ENCODE data around the gene KIAA1755.
"Not testable (repeated sequence)": the region's sequence is repeated elsewhere in the genome, so short reads cannot be mapped to it uniquely, and the experiment has no call there.

The KIAA1755 gene

DNA sequence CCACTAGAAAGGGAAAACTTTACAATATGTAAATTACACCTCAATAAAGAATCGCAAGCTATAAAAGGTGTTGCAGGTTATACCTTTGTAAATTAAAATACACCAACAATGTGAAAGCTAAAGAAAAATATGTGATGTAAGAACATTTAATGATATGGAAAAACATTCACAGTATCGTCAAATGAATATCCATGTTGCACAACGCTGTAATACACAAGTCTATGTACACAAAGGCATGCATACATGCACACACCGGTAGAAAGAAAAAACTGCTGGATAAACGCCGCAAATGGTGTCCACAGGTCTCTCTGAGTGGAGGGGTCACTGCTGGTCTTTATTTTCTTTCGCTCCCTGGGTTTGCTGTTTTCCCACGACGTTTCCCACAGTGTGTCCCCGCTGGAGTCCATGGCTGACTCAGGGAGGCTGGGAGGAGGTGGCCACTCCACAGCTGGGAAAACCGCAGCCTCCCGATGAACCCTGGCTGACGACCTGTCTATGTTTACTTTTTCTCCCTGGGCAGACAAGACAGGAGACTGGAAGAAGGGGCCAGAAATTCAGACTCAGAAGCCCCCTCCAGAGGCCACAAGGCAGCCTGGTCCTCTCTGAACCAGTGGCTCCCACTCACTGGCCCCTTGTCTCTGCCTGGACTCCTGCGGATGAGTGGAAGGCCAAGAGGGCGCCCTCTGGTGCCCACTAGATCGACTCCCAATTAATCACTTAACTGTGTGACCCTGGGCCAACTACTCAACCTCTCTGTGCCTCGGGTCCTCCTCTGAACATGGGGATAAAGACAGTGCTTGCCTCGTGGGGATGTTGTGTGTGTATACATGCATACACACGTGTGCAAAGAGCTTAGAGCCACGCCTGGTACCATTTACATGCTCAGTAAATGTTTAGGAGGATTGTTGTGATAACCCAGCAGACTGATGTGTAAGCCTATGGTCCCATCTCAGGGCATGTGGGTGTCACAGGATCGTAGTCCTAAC is 30.6 kb upstream of the KIAA1755 start:
- no peak for DNase-seq (ENCODE audit: low read depth in 2 of 2)

DNA sequence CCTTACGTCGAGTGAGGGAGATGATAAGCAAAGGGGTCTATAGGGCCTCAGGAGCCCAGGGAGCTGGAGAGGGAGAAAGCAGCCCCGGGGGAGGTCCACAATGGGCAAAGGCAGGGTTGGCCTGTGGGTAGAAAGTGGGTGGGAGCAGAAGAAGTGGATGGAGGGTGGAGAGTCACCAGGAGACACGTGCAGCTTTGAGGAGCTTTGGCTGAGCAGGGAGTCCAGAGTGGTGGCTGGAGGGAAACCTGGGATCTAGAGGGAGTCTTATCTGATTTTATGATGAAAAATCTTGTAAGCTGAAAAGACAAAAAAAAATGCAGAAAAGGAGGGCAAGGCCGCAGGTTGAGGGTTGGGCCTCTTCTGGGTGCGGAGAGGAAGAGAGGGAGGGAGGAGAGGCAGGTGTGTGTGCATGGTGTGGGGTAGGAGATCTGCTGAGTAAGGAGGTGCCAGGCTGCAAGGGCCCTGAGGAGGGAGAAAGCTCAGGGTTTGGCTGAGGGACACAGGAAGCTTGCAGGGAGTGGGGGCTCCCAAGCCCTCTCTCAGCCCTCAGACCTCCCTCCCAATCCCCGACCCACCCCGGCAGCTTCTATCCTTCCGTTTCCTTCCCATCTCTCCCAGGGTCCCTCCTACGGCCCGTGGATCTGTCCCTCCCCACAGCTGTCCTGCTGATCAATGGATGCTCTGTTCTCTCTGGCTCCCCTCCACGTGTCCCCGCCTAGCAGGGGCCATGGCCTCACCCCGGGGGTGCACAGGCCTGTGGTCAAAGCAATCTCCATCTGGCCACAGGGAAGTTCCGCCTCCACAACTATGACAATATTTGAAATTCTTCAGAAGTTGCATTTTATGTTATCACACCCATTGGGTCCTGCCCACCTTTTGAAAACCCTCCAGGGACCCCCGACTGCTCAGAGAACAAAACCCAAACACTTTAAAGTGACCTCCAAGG is 26.3 kb upstream of the KIAA1755 start:
- no peak for DNase-seq (ENCODE audit: low read depth in 2 of 2)

DNA sequence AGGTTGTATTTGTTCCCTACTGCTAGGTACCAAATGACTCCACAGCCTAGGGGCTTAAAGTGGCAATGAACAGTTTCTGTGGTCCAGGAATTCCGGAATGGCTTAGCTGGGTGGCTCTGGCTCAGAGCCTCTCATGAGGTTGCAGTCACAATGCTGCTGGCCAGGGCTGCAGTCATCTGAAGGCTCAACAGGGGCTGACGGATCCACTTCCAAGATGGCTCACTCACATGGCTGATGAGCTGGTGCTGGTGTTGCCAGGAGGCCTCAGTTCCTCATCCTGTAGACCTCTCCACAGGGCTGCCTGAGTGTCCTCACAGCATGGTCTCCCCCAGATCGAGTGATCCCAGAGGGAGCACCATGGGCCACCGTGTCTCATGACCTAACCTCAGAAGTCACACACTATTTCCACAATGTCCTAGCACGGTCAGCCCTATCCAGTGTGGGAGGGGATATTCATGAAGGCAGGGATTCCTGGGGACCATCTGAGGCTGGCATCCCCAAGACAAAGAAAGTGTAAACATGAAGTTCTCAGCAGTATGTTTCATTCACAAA is 24.4 kb upstream of the KIAA1755 start:
- no peak for DNase-seq (ENCODE audit: low read depth in 2 of 2)

DNA sequence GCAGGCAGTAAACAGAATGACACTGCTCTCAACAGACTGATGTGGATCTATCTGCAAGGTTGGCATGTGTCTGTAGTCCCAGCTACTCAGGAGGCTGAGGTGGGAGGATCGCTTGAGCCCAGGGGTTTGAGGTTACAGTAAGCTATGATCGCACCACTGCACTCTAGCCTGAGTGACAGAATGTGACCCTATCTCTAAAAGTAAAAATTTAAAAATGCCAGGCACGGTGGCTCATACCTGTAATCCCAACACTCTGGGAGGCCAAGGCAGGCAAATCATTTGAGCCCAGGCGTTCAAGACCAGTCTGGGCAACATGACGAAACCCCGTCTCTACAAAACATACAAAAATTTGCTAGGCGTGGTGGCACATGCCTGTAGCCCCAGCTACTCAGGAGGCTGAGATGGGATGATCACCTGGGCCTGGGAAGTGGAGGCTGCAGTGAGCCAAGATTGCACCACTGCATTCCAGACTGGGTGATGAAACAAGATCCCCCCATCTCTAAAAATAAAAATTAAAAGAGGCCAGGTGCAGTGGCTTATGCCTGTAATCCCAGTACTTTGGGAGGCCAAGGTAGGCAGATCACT is 23.6 kb upstream of the KIAA1755 start:
- not testable (repeated sequence) for DNase-seq (ENCODE audit: low read depth in 2 of 2)

DNA sequence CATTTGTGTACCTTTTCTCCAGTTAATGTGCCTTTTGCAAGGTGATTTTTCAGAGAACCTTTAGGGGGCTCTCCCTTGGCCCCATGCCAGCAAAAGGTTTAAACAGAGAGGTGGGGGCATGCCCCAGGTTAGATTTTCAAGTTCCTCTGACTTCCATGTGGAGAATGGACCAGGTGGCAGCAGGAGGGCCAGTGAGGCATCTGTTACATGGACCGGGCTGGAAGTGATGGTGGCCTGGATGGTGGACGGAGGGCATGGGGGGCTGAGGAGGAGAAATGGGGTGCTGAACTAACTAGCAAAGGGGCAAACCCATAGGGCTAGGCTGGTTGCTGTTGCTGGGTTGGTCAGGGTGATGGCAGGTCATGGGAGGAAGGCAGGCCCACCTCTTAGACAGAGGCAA is 22.7 kb upstream of the KIAA1755 start:
- no peak for DNase-seq (ENCODE audit: low read depth in 2 of 2)

DNA sequence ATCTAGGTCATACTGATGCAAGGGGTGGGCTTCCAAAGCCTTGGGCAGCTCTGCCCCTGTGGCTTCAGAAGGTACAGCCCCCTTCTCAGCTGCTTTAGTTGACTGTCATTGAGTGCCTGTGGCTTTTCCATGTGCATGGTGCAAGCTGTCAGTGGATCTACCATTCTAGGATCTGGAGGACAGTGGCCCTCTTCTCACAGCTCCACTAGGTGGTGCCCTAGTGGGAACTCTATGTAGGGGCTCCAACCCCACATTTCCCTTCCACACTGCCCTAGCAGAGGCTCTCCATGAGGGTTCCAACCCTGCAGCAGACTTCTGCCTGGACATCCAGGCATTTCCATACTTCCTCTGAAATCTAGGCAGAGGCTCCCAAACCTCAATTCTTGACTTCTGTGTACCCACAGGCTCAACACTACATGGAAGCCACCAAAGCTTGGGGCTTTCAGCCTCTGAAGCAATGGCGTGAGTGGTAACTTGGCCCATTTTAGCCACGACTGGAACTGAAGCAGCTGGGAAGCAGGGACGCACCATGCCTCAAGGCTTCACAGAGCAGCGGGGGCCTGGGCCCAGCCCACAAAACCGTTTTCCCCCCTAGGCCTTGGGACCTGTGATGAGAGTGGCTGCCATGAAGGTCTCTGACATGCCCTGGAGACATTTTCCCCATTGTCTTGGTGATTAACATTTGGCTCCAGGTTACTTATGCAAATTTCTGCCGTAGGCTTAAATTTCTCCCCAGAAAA is 20.8 kb upstream of the KIAA1755 start:
- DNase-seq (ENCODE audit: low read depth in 2 of 2) = not testable (repeated sequence)

DNA sequence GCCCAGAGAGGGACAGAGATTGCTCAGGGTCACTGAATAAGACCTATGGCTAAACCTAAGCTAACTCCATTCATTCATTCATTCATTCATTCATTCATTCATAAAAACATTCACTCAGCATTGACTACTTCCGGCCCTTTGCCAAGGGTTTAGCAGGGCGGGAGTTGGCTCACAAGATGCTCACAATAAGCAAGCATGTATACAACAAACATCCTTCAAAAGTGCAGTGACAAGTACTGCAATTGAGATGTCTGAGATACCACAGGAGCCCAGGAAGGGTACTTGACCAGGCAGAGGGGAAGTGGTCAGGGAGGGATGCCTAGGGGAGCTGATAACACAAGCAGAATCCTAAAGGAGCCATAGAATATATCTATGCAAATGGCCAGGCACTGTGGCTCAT is 18.2 kb upstream of the KIAA1755 start:
- DNase-seq (ENCODE audit: low read depth in 2 of 2) = no peak

DNA sequence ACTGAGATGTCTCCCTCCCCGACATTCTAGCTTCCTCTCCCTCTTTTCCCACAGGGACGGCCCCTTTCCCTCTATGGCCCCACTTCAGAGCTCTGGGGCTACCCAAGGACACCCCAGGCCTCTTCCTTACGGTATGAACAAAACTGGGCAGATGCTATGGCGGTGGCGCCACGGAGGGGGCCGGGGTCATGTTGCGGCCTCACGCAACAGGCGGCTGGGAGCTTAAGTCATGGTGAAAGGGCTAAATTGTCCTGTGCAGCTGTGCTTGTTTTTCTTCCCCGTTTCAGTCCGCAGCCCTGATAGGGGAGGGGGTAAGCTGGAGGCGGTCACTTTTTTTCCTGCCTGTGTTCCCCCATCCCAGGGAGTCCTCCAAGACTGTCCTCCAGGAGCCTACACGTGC is 17.6 kb upstream of the KIAA1755 start:
- DNase-seq (ENCODE audit: low read depth in 2 of 2) = no peak

DNA sequence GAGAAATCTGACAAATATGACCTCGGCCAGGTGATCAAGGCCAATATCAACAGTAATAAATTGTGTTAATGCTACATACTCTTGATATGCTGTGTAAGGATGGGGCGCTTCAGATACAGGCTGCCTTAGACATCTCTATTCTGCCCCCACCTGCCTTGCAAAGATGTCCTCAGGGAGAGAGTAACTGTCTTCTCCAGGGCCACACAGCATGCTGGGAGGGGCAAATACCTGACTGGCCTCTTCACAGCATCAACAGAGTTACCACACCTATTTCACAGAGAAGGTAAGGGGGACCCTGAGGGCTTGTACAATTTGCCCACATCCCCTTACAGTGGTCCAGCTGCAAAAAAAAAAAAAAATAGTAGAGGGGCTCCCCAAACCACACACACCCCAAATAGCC is 17.2 kb upstream of the KIAA1755 start:
- no peak for DNase-seq (ENCODE audit: low read depth in 2 of 2)

DNA sequence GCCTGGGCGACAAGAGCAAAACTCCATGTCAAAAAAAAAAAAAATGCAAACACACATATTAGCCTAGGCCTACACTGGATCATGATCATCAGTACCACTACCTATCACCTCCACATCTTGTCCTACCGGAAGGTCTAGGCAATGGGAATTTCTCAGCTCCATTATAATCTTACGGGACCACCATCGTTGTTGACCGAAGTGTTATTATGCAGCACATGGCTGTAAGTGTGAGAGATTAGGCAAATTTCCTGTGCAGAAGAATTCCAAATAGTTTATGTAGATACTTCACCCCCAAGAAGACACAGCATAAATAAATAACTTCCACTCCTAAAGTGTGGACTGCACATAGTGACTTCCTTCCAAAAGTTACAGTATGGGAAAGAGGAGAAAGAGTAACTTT is 16.8 kb upstream of the KIAA1755 start:
- no peak for DNase-seq (ENCODE audit: low read depth in 2 of 2)

DNA sequence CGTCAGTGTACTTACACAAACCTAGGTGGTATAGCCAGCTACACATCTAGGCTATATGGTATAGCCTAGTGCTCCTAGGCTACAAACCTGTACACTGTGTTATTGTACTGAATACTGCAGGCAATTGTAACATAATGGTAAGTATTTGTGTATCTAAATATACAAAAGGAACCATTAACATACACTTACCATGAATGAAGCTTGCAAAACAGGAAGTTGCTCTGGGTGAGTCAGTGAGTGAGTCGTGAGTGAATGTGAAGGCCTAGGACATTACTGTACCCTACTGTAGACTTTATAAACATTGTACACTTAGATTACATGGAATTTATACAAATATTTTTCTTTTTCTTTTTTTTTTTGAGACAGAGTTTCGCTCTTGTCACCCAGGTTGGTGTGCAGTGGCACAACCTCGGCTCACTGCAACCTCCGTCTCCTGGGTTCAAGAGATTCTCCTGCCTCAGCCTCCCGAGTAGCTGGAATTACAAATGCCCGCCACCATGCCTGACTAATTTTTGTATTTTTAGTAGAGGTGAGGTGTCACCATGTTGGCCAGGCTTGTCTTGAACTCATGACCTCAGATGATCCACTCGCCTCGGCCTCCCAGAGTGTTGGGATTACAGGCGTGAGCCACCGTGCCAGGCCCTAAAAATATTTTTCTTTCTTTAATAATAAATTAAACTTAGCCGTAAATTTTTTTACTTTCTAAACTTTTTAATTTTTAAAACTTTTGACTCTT is 15.4 kb upstream of the KIAA1755 start:
- DNase-seq (ENCODE audit: low read depth in 2 of 2) = no peak

DNA sequence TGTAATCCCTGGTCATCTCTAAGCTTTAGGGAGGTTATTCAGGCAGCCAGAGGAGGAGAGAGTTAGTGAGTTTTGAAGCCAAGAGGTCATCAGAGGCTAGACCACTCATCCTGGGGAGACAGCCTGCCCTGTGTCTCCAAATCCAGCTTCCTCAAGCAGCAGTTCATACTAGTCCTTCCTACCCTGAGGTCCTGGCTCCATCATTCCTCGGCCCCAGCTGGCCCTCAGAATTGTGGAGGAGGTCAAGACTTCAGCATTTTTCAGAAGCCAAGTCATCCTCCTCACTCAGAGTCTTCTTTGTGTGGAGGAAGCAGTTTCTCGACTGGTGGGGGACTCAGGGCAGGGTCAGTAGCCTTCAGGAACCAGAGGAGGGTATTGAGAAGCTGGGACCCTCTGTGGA is 12.4 kb upstream of the KIAA1755 start:
- no peak for DNase-seq (ENCODE audit: low read depth in 2 of 2)

DNA sequence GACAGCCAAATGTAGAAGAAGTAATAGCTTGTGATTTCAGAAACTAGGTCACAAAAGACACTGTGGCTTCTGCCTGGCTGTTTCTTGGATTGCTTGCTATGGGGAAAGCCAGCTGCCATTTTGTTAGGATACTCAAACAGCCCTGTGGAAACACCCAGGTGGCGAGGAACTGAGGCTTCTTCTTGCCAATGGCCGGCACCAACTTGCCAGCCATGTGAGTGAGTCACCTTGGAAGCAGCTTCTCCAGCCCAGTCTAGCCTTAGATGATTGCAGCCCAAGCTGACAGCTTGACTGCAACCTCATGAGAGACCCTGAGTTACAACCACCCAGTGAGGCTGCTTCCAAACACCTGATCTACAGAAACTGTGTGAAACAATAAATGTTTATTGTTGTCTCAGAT is 11.9 kb upstream of the KIAA1755 start:
- no peak for DNase-seq (ENCODE audit: low read depth in 2 of 2)

DNA sequence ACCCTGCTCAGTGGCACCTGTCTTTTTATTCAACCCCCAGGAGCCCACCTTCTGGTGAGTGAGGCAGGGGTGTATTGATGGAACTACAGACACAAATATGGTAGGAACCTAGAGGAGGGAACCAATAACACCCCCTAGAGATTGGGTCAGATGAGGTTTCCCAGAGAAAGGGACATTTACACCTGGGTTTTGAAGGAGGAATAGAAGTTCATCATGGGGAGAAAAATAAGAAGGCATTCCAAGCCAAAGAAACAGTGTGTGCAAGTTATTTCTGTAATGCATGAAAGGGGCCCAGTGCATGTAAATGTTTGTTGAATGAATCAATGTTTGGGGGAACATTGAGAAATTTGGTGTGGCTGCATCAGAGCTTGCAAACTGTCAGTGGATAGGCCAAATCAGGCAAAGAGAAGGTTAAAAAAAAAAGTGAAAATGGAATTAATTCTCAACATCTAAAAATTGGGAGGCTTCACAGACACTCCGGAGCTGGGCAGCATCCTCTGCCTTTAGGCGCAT is 11.1 kb upstream of the KIAA1755 start:
- DNase-seq (ENCODE audit: low read depth in 2 of 2) = no peak

DNA sequence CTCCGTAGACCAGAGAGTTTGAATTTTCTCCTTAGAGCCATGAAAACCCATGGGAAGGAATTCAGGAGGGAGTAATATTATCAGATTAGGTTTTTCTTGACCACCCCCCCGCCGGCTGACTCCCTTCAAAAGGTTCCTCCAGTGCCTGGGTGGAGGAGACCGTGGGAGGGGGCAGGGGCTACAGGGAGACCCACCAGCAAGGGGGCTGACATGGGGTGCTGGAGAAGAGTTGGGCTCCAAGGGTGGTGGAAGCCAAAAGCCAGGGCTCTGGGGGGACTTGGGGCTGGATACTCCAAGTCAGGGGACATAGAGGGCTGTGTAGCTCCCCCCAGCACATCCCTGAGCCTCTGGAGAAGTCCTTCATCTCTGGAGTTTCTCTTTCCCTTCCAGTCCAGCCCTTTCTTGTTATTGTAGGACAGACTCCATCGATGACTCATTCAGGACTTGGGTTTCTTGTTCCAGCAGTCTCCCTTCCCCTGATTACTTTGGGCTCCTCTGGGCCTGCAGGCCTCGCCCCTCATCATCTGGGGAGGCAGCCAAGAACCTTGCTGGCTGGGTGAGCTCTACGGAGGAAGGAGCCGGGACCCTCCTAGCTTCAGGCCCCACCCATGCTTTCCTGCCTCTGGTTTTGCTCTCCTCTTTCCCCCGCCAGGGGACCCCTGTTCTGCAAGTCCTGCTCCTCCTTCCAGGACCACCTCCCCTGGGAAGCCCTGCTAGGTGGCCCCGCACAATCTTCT is 10.5 kb upstream of the KIAA1755 start:
- DNase-seq (ENCODE audit: low read depth in 2 of 2) = no peak

DNA sequence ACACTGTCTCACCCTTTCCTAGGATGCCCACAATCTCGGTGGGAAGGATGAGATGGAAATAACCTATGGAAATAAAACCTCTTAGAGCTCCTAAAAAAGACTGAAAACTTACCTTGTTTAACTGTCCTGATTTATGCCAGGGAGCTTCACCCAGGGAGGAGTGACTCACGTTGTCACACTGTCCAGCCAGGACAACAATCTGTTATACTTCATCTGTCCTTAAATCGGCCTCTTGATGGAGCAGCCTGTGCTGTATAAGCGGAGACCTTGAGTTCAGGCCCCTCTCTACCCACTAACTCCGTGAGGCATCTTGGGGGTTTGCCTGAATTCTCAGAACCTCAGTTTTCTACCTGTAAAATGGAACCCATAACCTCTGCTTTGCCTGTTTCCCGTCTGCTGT is 9.2 kb upstream of the KIAA1755 start:
- DNase-seq (ENCODE audit: low read depth in 2 of 2) = no peak

DNA sequence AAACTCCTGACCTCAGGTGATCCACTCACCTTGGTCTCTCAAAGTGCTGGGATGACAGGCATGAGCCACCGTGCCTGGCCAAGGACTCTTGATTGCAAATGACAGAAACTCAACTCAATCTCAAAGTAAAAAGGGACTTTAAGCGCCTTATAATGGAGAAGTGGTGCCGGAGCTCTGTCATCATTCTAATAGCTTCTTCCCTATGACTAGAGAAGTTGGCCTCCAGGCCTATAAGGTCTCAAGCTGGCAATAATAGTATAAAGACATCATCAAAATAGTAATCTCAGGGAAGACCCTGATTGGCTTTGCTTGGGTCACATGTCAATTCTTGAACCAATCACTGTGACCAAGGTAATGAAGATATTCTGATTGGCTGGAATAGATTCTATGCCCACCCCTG is 8.5 kb upstream of the KIAA1755 start:
- DNase-seq (ENCODE audit: low read depth in 2 of 2) = no peak

DNA sequence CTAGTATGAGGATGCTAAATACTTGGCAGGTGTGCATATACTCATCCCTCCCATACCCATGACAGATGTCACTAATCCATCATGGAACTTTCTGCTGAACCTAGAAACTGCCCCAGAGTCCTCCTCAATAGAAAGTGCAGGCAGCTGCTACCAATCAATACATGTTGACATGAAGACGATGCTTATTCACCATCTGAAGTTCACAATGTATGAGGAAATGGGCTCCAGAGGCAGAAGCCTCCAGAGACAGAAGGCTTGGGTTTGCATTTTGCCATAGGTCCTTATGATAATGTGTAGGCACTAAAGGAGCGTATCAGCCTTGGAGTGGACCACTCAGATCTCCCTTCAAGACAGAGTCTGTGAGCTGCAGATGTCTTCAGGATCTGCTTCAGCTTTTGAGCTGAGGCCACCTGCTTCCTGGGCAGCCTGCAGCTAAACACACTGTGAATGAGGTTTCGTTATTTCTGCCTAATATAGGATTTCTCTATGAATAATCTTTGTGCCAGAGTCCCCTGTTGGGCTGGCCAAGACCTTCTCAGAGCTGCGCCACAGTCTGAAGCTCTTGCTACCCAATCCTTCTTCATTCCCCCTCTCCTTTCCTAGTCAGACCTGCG is 7.5 kb upstream of the KIAA1755 start:
- DNase-seq (ENCODE audit: low read depth in 2 of 2) = no peak

DNA sequence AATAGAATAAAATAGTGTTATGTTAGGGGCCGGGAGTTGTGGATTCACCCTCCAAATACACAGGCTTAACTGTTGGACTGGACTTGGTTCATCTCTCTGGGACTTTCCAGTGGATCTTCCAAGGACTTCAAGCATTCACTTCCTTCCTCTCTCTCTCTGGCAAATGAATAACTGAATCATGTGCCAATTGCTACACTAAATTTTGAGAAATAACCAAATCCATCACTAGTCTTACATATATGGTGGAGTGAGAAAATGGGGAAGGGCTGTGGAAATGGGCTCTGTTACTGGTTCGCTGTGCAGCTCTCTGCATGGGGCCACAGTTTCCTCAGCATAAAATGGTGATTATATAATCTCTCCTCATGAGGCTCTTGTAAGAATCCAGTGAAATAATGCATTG is 6.8 kb upstream of the KIAA1755 start:
- DNase-seq (ENCODE audit: low read depth in 2 of 2) = no peak
